HepG2 (cell line): ENCODE measurements around the gene RHBDD1.

ENCODE experiments used
- ARID5B ChIP-seq: IDR thresholded peaks from 2 replicates; pipeline ENCODE4 v1.4.0; 2020; ENCODE audit warnings: mild to moderate bottlenecking, missing genetic modification reagents
- ATF2 ChIP-seq: sonication (generic); formaldehyde crosslinking; IDR thresholded peaks from 2 replicates; pipeline ENCODE4 v1.4.0; 2020; ENCODE audit warnings: missing genetic modification reagents
- CEBPG ChIP-seq: IDR thresholded peaks from 2 replicates; pipeline ENCODE4 v1.6.1; 2016
- CTCF ChIP-seq: sonication (generic); formaldehyde crosslinking; IDR thresholded peaks from 2 replicates; pipeline ENCODE4 v1.5.0; 2020; ENCODE audit warnings: mild to moderate bottlenecking, missing genetic modification reagents, moderate library complexity
- FIP1L1 ChIP-seq: fragments of 200-400 bp; formaldehyde crosslinking; IDR thresholded peaks from 2 replicates; pipeline ENCODE4 v1.6.1; 2018; ENCODE audit warnings: low read depth, mild to moderate bottlenecking, low read length, moderate library complexity, borderline replicate concordance; ENCODE audit not compliant: insufficient read depth
- KDM5B ChIP-seq: sonication (generic); formaldehyde crosslinking; IDR thresholded peaks from 2 replicates; pipeline ENCODE4 v1.4.0; 2020; ENCODE audit warnings: missing genetic modification reagents, mild to moderate bottlenecking, borderline replicate concordance
- POLR2A ChIP-seq, 2 experiments: IDR thresholded peaks; 2 replicates each; pipeline ENCODE4 v1.6.1; 2011; ENCODE audit warnings: low read depth in 2 of 2, low read length in 2 of 2, mild to moderate bottlenecking in 1 of 2, moderate library complexity in 1 of 2; ENCODE audit not compliant: insufficient read depth in 1 of 2
- POLR2AphosphoS5 ChIP-seq: IDR thresholded peaks from 2 replicates; pipeline ENCODE4 v1.6.1; 2012; ENCODE audit warnings: low read depth, low read length
- RAD21 ChIP-seq: fragments of 450-650 bp; formaldehyde crosslinking; IDR thresholded peaks from 2 replicates; pipeline ENCODE4 v1.5.0; 2020; ENCODE audit warnings: mild to moderate bottlenecking
- ZFP36L2 ChIP-seq: sonication (generic); formaldehyde crosslinking; IDR thresholded peaks from 2 replicates; pipeline ENCODE4 v1.4.0; 2020; ENCODE audit warnings: missing genetic modification reagents
- ZNF274 ChIP-seq: sonication (generic); formaldehyde crosslinking; IDR thresholded peaks from 2 replicates; pipeline ENCODE4 v1.5.1; 2020; ENCODE audit warnings: mild to moderate bottlenecking, missing genetic modification reagents
- ZNF3 ChIP-seq: IDR thresholded peaks from 2 replicates; pipeline ENCODE4 v1.7.0; 2017; ENCODE audit warnings: inconsistent platforms
- ZNF83 ChIP-seq: sonication (generic); formaldehyde crosslinking; IDR thresholded peaks from 2 replicates; pipeline ENCODE4 v1.4.0; 2020; ENCODE audit warnings: missing genetic modification reagents, mild to moderate bottlenecking, borderline replicate concordance

GRCh38 chr2:226953206-226953605, 117.4 kb downstream of the RHBDD1 start:
- TF ChIP-seq ZNF3 (CRISPR knock-in tag) (no peak), CEBPG (CRISPR knock-in tag) (no peak), RAD21 (no peak), ZNF274 (no peak), POLR2AphosphoS5 (no peak), ZNF83 (no peak), FIP1L1 (no peak), ZFP36L2 (CRISPR knock-in tag) (no peak), ATF2 (no peak), KDM5B (CRISPR knock-in tag) (no peak), CTCF (no peak), POLR2A (IDR thresholded peaks at IDR 0.05; ENCODE audit: insufficient read depth in 1 of 2, low read depth in 2 of 2, low read length in 2 of 2) (no peak), ARID5B (CRISPR knock-in tag) (no peak)
